Gastrocnemius medialis (tissue), 4 donors: ENCODE results near the gene AURKAIP1. TPM values are rescaled to one million over a fixed set of nuclear protein-coding genes. Genes with fewer than 3 reads are reported as not detected.

Source experiments
- ATAC-seq, 2 donors: fragments of 150-250 bp; one replicate each; pipeline ENCODE4 v1.9.1; 2016
- DNase-seq, 2 donors: peaks; one replicate each; pipeline ENCODE4 v3.0.0-alpha.2; 2019
- H3K27ac ChIP-seq, 4 donors: fragments of 200-600 bp; sonication (generic); 1 replicate in 1 of 4; 2 replicates in 3 of 4; pipeline ENCODE4 v1.5.1; 2016 to 2018; ENCODE audit warnings: mild to moderate bottlenecking in 2 of 4, moderate library complexity in 1 of 4
- H3K27me3 ChIP-seq, 3 donors: fragments of 200-600 bp; sonication (generic) in 2 of 3; 1 replicate in 1 of 3; 2 replicates in 2 of 3; pipeline versions ENCODE4 v1.5.1 to v1.6.0; 2016 to 2019; ENCODE audit warnings: mild to moderate bottlenecking in 1 of 3, moderate library complexity in 1 of 3
- H3K36me3 ChIP-seq, 2 donors: fragments of 200-600 bp; sonication (generic) in 1 of 2; one replicate each; pipeline ENCODE4 v1.5.1; 2017 to 2018
- H3K4me1 ChIP-seq, 2 donors: fragments of 200-600 bp; sonication (generic) in 1 of 2; one replicate each; pipeline ENCODE4 v1.5.1; 2016 to 2017; ENCODE audit warnings: mild to moderate bottlenecking in 2 of 2
- H3K4me3 ChIP-seq, 4 donors: fragments of 200-600 bp; sonication (generic) in 3 of 4; 1 replicate in 1 of 4; 2 replicates in 3 of 4; pipeline ENCODE4 v1.5.1; 2016 to 2019; ENCODE audit warnings: mild to moderate bottlenecking in 2 of 4
- H3K9me3 ChIP-seq, 3 donors: fragments of 200-600 bp; sonication (generic) in 2 of 3; 1 replicate in 1 of 3; 2 replicates in 2 of 3; pipeline ENCODE4 v1.5.1; 2016 to 2019
- POLR2A ChIP-seq, 2 donors: fragments of 450-650 bp; IDR thresholded peaks; one replicate each; pipeline ENCODE4 v1.6.1; 2017; ENCODE audit warnings: antibody characterized with exemption in 2 of 2, mild to moderate bottlenecking in 2 of 2, moderate library complexity in 2 of 2
- in situ Hi-C, 4 donors: fragments of 200-750 bp; cut with MboI; loops; one replicate each; pipeline versions ENCODE4 v1.15.0 to v1.8.0; 2017; ENCODE audit warnings: low sequenced_read_pairs in 4 of 4
- intact Hi-C: fragments of 100-400 bp; cut with DNase I; formaldehyde crosslinking; loops from one replicate; pipeline ENCODE4 v1.15.1; 2023; ENCODE audit warnings: low total_unique reads
- total RNA-seq, 4 donors: library from RNA; depleted of rRNA; stranded (reverse); fragments of >200 nt; gene quantifications; one replicate each; pipeline versions ENCODE4 v1.1.0 to v1.2.3, GENCODE V29; 2016
- TF ChIP-seq, protein P1 (sequence below), 5 experiments: fragments of 450-650 bp in 3 of 5; fragments of 200-600 bp in 2 of 5; sonication (generic) in 2 of 5; IDR thresholded peaks in 4 of 5; conservative IDR thresholded peaks in 1 of 5; 1 replicate in 4 of 5; 2 replicates in 1 of 5; pipeline ENCODE4 v1.5.1; 2016 to 2019; ENCODE audit warnings: antibody characterized with exemption in 5 of 5, mild to moderate bottlenecking in 3 of 5, moderate library complexity in 3 of 5

AURKAIP1 gene
- total RNA-seq, 4 donors from 2014 or later = 165 to 450 (median 234) TPM

DNA sequence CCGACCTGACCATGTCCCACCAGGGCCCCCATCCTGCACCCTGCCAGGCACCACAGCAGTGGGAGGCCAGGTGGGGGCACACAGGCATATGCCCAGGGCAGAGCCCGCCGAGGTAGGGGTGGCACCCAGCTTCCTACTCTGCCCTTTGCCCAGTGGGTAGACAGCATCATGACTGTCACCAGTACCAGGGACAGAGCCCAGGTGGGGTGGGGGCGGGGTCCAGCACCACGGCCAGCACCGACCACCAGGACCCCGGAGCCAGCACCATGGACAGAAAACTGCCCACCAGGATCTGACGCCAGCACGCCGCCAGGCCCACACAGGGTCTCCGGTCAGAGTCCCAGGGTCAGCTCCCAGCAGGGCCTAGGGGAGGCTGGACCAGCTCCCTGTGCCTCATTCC is 40.2 kb downstream of the AURKAIP1 start:
- H3K27me3 ChIP-seq = no peaks in the 10 kb centered on the region
- no peak overlapping the region for H3K27ac ChIP-seq
- H3K36me3 ChIP-seq = peaks cover 0 to 38% of the 10 kb centered on the region in 2 donors
- in situ Hi-C loops = no loop called here
- ATAC-seq (no peak), DNase-seq (no peak)
- no peak overlapping the region for H3K4me3 ChIP-seq
- TF ChIP-seq POLR2A (IDR thresholded peaks at IDR 0.05) = no peak
- TF ChIP-seq, protein P1, sequence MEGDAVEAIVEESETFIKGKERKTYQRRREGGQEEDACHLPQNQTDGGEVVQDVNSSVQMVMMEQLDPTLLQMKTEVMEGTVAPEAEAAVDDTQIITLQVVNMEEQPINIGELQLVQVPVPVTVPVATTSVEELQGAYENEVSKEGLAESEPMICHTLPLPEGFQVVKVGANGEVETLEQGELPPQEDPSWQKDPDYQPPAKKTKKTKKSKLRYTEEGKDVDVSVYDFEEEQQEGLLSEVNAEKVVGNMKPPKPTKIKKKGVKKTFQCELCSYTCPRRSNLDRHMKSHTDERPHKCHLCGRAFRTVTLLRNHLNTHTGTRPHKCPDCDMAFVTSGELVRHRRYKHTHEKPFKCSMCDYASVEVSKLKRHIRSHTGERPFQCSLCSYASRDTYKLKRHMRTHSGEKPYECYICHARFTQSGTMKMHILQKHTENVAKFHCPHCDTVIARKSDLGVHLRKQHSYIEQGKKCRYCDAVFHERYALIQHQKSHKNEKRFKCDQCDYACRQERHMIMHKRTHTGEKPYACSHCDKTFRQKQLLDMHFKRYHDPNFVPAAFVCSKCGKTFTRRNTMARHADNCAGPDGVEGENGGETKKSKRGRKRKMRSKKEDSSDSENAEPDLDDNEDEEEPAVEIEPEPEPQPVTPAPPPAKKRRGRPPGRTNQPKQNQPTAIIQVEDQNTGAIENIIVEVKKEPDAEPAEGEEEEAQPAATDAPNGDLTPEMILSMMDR (IDR thresholded peaks at IDR 0.05 in 4 of 5, conservative IDR thresholded peaks at IDR 0.05 in 1 of 5) = no peak
- intact Hi-C loops = no loop called here
- peaks cover 21 to 27% of the 10 kb centered on the region in 2 donors for H3K4me1 ChIP-seq
- H3K9me3 ChIP-seq = no peaks in the 10 kb centered on the region

DNA sequence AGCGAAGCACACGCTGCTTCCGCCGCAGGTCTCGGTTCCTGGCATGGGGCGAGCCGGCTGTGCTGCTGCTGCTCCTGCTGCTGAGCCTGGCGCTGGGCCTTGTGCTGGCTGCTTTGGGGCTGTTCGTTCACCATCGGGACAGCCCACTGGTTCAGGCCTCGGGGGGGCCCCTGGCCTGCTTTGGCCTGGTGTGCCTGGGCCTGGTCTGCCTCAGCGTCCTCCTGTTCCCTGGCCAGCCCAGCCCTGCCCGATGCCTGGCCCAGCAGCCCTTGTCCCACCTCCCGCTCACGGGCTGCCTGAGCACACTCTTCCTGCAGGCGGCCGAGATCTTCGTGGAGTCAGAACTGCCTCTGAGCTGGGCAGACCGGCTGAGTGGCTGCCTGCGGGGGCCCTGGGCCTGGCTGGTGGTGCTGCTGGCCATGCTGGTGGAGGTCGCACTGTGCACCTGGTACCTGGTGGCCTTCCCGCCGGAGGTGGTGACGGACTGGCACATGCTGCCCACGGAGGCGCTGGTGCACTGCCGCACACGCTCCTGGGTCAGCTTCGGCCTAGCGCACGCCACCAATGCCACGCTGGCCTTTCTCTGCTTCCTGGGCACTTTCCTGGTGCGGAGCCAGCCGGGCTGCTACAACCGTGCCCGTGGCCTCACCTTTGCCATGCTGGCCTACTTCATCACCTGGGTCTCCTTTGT is 41.3 kb downstream of the AURKAIP1 start:
- DNase-seq (no peak), ATAC-seq (peak; percentile 9 to 10)
- intact Hi-C loops = no loop called here
- Histone ChIP-seq H3K27me3 (no peaks in the 10 kb centered on the region), H3K4me1 (peaks cover 21 to 27% of the 10 kb centered on the region in 2 donors), H3K36me3 (peaks cover 0 to 27% of the 10 kb centered on the region in 2 donors), H3K27ac (peak overlapping the region in 3 of 4 donors; percentile 20 to 43 (median 37)), H3K9me3 (no peaks in the 10 kb centered on the region), H3K4me3 (no peak overlapping the region)
- TF ChIP-seq, protein P1 (IDR thresholded peaks at IDR 0.05 in 4 of 5, conservative IDR thresholded peaks at IDR 0.05 in 1 of 5) = no peak
- TF ChIP-seq POLR2A (IDR thresholded peaks at IDR 0.05) = no peak
- in situ Hi-C loops = no loop called here

DNA sequence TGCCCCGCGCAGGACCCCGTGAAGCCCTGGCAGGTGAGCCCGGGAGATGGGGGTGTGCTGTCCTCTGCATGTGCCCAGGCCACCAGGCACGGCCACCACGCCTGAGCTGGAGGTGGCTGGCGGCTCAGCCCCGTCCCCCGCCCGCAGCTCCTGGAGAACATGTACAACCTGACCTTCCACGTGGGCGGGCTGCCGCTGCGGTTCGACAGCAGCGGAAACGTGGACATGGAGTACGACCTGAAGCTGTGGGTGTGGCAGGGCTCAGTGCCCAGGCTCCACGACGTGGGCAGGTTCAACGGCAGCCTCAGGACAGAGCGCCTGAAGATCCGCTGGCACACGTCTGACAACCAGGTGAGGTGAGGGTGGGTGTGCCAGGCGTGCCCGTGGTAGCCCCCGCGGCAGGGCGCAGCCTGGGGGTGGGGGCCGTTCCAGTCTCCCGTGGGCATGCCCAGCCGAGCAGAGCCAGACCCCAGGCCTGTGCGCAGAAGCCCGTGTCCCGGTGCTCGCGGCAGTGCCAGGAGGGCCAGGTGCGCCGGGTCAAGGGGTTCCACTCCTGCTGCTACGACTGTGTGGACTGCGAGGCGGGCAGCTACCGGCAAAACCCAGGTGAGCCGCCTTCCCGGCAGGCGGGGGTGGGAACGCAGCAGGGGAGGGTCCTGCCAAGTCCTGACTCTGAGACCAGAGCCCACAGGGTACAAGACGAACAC is 42.1 kb downstream of the AURKAIP1 start:
- TF ChIP-seq, protein P1 (IDR thresholded peaks at IDR 0.05 in 4 of 5, conservative IDR thresholded peaks at IDR 0.05 in 1 of 5) = no peak
- TF ChIP-seq POLR2A (IDR thresholded peaks at IDR 0.05) = no peak
- H3K9me3 ChIP-seq = no peaks in the 10 kb centered on the region
- in situ Hi-C loops = no loop called here
- peak in 1 of 2 donors; percentile 68 for DNase-seq
- no peak overlapping the region for H3K4me3 ChIP-seq
- peaks cover 0 to 23% of the 10 kb centered on the region in 2 donors for H3K36me3 ChIP-seq
- intact Hi-C loops = no loop called here
- H3K4me1 ChIP-seq = peaks cover 21 to 27% of the 10 kb centered on the region in 2 donors
- H3K27me3 ChIP-seq = no peaks in the 10 kb centered on the region
- ATAC-seq = peak; percentile 22 to 23
- peak overlapping the region in 3 of 4 donors; percentile 37 to 43 (median 37) for H3K27ac ChIP-seq

DNA sequence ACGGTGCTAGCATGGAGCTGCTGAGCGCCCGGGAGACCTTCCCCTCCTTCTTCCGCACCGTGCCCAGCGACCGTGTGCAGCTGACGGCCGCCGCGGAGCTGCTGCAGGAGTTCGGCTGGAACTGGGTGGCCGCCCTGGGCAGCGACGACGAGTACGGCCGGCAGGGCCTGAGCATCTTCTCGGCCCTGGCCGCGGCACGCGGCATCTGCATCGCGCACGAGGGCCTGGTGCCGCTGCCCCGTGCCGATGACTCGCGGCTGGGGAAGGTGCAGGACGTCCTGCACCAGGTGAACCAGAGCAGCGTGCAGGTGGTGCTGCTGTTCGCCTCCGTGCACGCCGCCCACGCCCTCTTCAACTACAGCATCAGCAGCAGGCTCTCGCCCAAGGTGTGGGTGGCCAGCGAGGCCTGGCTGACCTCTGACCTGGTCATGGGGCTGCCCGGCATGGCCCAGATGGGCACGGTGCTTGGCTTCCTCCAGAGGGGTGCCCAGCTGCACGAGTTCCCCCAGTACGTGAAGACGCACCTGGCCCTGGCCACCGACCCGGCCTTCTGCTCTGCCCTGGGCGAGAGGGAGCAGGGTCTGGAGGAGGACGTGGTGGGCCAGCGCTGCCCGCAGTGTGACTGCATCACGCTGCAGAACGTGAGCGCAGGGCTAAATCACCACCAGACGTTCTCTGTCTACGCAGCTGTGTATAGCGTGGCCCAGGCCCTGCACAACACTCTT is 42.8 kb downstream of the AURKAIP1 start:
- Histone ChIP-seq H3K4me1 (peaks cover 21 to 27% of the 10 kb centered on the region in 2 donors), H3K9me3 (no peaks in the 10 kb centered on the region), H3K36me3 (peaks cover 0 to 21% of the 10 kb centered on the region in 2 donors), H3K27me3 (no peaks in the 10 kb centered on the region), H3K4me3 (no peak overlapping the region), H3K27ac (no peak overlapping the region)
- in situ Hi-C loops (no loop called here), intact Hi-C loops (no loop called here)
- TF ChIP-seq, protein P1 (IDR thresholded peaks at IDR 0.05 in 4 of 5, conservative IDR thresholded peaks at IDR 0.05 in 1 of 5) = no peak
- TF ChIP-seq POLR2A (IDR thresholded peaks at IDR 0.05) = no peak
- ATAC-seq = no peak
- no peak for DNase-seq
